Stomach (tissue), 9 donors: ENCODE data around the gene DPYSL5. TPM values are rescaled to one million over a fixed set of nuclear protein-coding genes. Genes with fewer than 3 reads are reported as not detected.
A peak's percentile ranks its signal among the peaks of the same experiment; 100 is the strongest.

ENCODE experiments used
- DNase-seq, 2 donors: peaks; one replicate each; pipeline versions ENCODE4 v3.0.0 to v3.0.0-alpha.2; 2013 to 2019
- H3K27ac ChIP-seq, 5 donors: fragments of 200-600 bp in 4 of 5; sonication (generic) in 4 of 5; one replicate each; pipeline ENCODE4 v1.5.1; 2013 to 2019; ENCODE audit warnings: mild to moderate bottlenecking in 1 of 5, moderate library complexity in 1 of 5
- H3K27me3 ChIP-seq, 3 donors: fragments of 200-600 bp; sonication (generic); one replicate each; pipeline ENCODE4 v1.5.1; 2017 to 2019; ENCODE audit warnings: mixed run types in 1 of 3
- H3K36me3 ChIP-seq, 4 donors: fragments of 200-600 bp; sonication (generic); 1 replicate in 3 of 4; 2 replicates in 1 of 4; pipeline ENCODE4 v1.5.1; 2016 to 2019
- H3K4me1 ChIP-seq, 4 donors: fragments of 200-600 bp; sonication (generic); one replicate each; pipeline ENCODE4 v1.5.1; 2016 to 2019
- H3K4me3 ChIP-seq, 4 donors: fragments of 200-600 bp; sonication (generic) in 3 of 4; one replicate each; pipeline ENCODE4 v1.5.1; 2016 to 2019; ENCODE audit warnings: mild to moderate bottlenecking in 1 of 4
- H3K9me3 ChIP-seq, 4 donors: fragments of 200-600 bp; sonication (generic); one replicate each; pipeline ENCODE4 v1.5.1; 2016 to 2019
- CTCF ChIP-seq, 7 experiments: fragments of 450-650 bp in 4 of 7; fragments of 200-600 bp in 3 of 7; sonication (generic) in 3 of 7; IDR thresholded peaks; one replicate each; pipeline ENCODE4 v1.5.1; 2016 to 2019; ENCODE audit warnings: antibody characterized with exemption in 7 of 7, control low read depth in 2 of 7, mild to moderate bottlenecking in 1 of 7
- EP300 ChIP-seq: sonication (generic); formaldehyde crosslinking; IDR thresholded peaks from one replicate; pipeline ENCODE4 v1.6.1; 2017; ENCODE audit warnings: antibody characterized with exemption
- POLR2A ChIP-seq, 4 donors: fragments of 450-650 bp; IDR thresholded peaks; one replicate each; pipeline ENCODE4 v1.6.1; 2016; ENCODE audit warnings: antibody characterized with exemption in 4 of 4, control low read depth in 2 of 4, mild to moderate bottlenecking in 1 of 4, moderate library complexity in 1 of 4
- POLR2AphosphoS5 ChIP-seq, 3 donors: sonication (generic); formaldehyde crosslinking; IDR thresholded peaks; one replicate each; pipeline ENCODE4 v1.6.1; 2016; ENCODE audit warnings: antibody characterized with exemption in 3 of 3
- WGBS, 5 donors: extraction: QIAGEN DNeasy Blood & Tissue Kit in 3 of 5; methylation state at CpG; one replicate each; pipeline versions ENCODE4 v1.1.5 to v1.1.7; 2013 to 2018; 5-methylcytosine and 5-hydroxymethylcytosine counted together
- intact Hi-C: fragments of 100-400 bp; cut with DNase I; formaldehyde crosslinking; loops from one replicate; pipeline ENCODE4 v1.15.1; 2023; ENCODE audit warnings: low total_unique reads
- polyA plus RNA-seq, 3 donors: library from polyadenylated mRNA; stranded (reverse); fragments of 200-250 nt; gene quantifications; one replicate each; pipeline ENCODE4 v1.2.3, GENCODE V29; 2013
- total RNA-seq, 5 donors: library from RNA; depleted of rRNA; stranded (reverse); fragments of >200 nt; gene quantifications; one replicate each; pipeline versions ENCODE4 v1.1.0 to v1.2.3, GENCODE V29; 2014 to 2016
- donor health status: healthy with polysubstance abuse.
- donor health status: Bipolar disorder and iron deficiency.
- donor health status: healthy.

Gene DPYSL5
- total and polyA plus RNA-seq, 8 donors: 0.06 to 0.55 TPM; not detected in 6

GRCh38 chr2:26982102-26982742, 134.3 kb downstream of the DPYSL5 start:
- intact Hi-C loops: no loop called here
- Histone ChIP-seq H3K9me3 (no peaks in the 10 kb centered on the region), H3K27me3 (no peaks in the 10 kb centered on the region), H3K36me3 (peaks cover 0 to 4% (median 0%) of the 10 kb centered on the region in 4 donors), H3K4me3 (no peak overlapping the region), H3K4me1 (peaks cover 25 to 55% (median 41%) of the 10 kb centered on the region in 4 donors), H3K27ac (peak overlapping the region; percentile 32 to 77 (median 60))
- 9 to 29% (median 14%) methylated on average over 2 of the region's 2 CpGs for WGBS, 5 donors
- peak in 5 of 7 experiments; percentile 31 to 49 (median 48) for TF ChIP-seq CTCF (IDR thresholded peaks at IDR 0.05)
- TF ChIP-seq POLR2A (IDR thresholded peaks at IDR 0.05): no peak
- peak; percentile 24 to 86 (median 54) for TF ChIP-seq POLR2AphosphoS5 (IDR thresholded peaks at IDR 0.05)
- DNase-seq: peak; percentile 92

GRCh38 chr2:26983746-26984145, 135.8 kb downstream of the DPYSL5 start:
- TF ChIP-seq POLR2A (IDR thresholded peaks at IDR 0.05): no peak
- TF ChIP-seq CTCF (IDR thresholded peaks at IDR 0.05): no peak
- no peak for TF ChIP-seq EP300
- no peak for TF ChIP-seq POLR2AphosphoS5 (IDR thresholded peaks at IDR 0.05)
- Histone ChIP-seq H3K4me1 (peaks cover 18 to 42% (median 30%) of the 10 kb centered on the region in 4 donors), H3K36me3 (peaks cover 0 to 4% (median 0%) of the 10 kb centered on the region in 4 donors), H3K9me3 (no peaks in the 10 kb centered on the region), H3K27ac (no peak overlapping the region), H3K4me3 (no peak overlapping the region), H3K27me3 (no peaks in the 10 kb centered on the region)
- DNase-seq: no peak
- intact Hi-C loops: no loop called here
- WGBS, 5 donors: 67 to 86% (median 77%) methylated on average over 3 of the region's 3 CpGs

GRCh38 chr2:26985807-26986206, 137.9 kb downstream of the DPYSL5 start:
- WGBS, 5 donors: 95 to 97% (median 96%) methylated on average over 4 of the region's 4 CpGs
- H3K27ac ChIP-seq: no peak overlapping the region
- TF ChIP-seq CTCF (IDR thresholded peaks at IDR 0.05) (no peak), EP300 (no peak), POLR2A (IDR thresholded peaks at IDR 0.05) (no peak)
- peaks cover 17 to 26% (median 22%) of the 10 kb centered on the region in 4 donors for H3K4me1 ChIP-seq
- no peaks in the 10 kb centered on the region for H3K9me3 ChIP-seq
- intact Hi-C loops: no loop called here
- no peaks in the 10 kb centered on the region for H3K27me3 ChIP-seq
- H3K4me3 ChIP-seq: no peak overlapping the region
- no peak for DNase-seq
- peaks cover 0 to 4% (median 0%) of the 10 kb centered on the region in 4 donors for H3K36me3 ChIP-seq

- no peak overlapping the region for H3K27ac ChIP-seq
- 86 to 90% (median 88%) methylated on average over 5 of the region's 5 CpGs for WGBS, 5 donors
- no peaks in the 10 kb centered on the region for H3K27me3 ChIP-seq
- peaks cover 15 to 18% (median 16%) of the 10 kb centered on the region in 4 donors for H3K4me1 ChIP-seq
- intact Hi-C loops: no loop called here
- TF ChIP-seq CTCF (IDR thresholded peaks at IDR 0.05) (no peak), POLR2AphosphoS5 (IDR thresholded peaks at IDR 0.05) (no peak), POLR2A (IDR thresholded peaks at IDR 0.05) (no peak), EP300 (no peak)
- peaks cover 0 to 4% (median 0%) of the 10 kb centered on the region in 4 donors for H3K36me3 ChIP-seq
- no peak for DNase-seq
- H3K4me3 ChIP-seq: no peak overlapping the region
- no peaks in the 10 kb centered on the region for H3K9me3 ChIP-seq
Observed at GRCh38 chr2:26986576-26986975, 138.6 kb downstream of the DPYSL5 start.
